Kidney (tissue), 14 donors: Measurements from ENCODE around the gene PIP5K1B. TPM values are rescaled to one million over a fixed set of nuclear protein-coding genes. Genes with fewer than 3 reads are reported as not detected.
"Not testable (repeated sequence)": the region's sequence is repeated elsewhere in the genome, so short reads cannot be mapped to it uniquely, and the experiment has no call there.

Experiments used
- DNase-seq, 5 donors: peaks; one replicate each; pipeline ENCODE4 v3.0.0-alpha.2; 2013 to 2020
- FAIRE-seq: peaks from 2 replicates; lab custom pipeline; 2012; peaks lifted over from hg19 to GRCh38; lab: Jason Lieb, UNC
- H3K27ac ChIP-seq, 2 donors: one replicate each; pipeline ENCODE4 v1.7.0; 2013; ENCODE audit warnings: low read depth in 2 of 2, low read length in 2 of 2, inconsistent platforms in 1 of 2
- H3K27me3 ChIP-seq: one replicate; pipeline ENCODE4 v1.7.1; 2013; ENCODE audit warnings: low read length, inconsistent platforms; ENCODE audit not compliant: control insufficient read depth, insufficient read depth
- H3K36me3 ChIP-seq, 3 donors: one replicate each; pipeline versions ENCODE4 v1.7.0 to v1.7.1; 2013; ENCODE audit warnings: low read length in 3 of 3, control low read depth in 1 of 3, inconsistent platforms in 1 of 3; ENCODE audit not compliant: insufficient read depth in 3 of 3, control insufficient read depth in 2 of 3
- H3K4me1 ChIP-seq, 3 donors: one replicate each; pipeline versions ENCODE4 v1.7.0 to v1.7.1; 2013; ENCODE audit warnings: low read length in 3 of 3, inconsistent platforms in 1 of 3, low read depth in 1 of 3; ENCODE audit not compliant: control insufficient read depth in 2 of 3, insufficient read depth in 2 of 3
- H3K4me3 ChIP-seq, 3 donors: one replicate each; pipeline versions ENCODE4 v1.7.0 to v1.8.1; 2013; ENCODE audit warnings: low read length in 3 of 3, control low read depth in 1 of 3, inconsistent platforms in 1 of 3
- H3K9ac ChIP-seq, 3 donors: one replicate each; pipeline versions ENCODE4 v1.7.0 to v1.7.1; 2013; ENCODE audit warnings: low read length in 3 of 3, control low read depth in 1 of 3, inconsistent platforms in 1 of 3
- H3K9me3 ChIP-seq, 3 donors: one replicate each; pipeline versions ENCODE4 v1.7.0 to v1.7.1; 2013; ENCODE audit warnings: low read length in 3 of 3, control low read depth in 1 of 3, inconsistent platforms in 1 of 3; ENCODE audit not compliant: control insufficient read depth in 2 of 3, insufficient read depth in 1 of 3
- intact Hi-C: fragments of 100-400 bp; cut with DNase I; formaldehyde crosslinking; loops from one replicate; pipeline ENCODE4 v1.11.1; 2022
- polyA plus RNA-seq: library from polyadenylated mRNA; stranded (reverse); fragments of 350-450 nt; fragmentation: Illumina TruSeq; extraction: RNeasy Lipid Tissue Mini Kit (QIAGEN cat#74804); gene quantifications from one replicate; pipeline ENCODE4 v1.2.3, GENCODE V29; 2014; ENCODE audit warnings: low read depth, low replicate concordance; ENCODE audit not compliant: insufficient read depth
- total RNA-seq: library from RNA; stranded (reverse); fragmentation: NEBNext Ultra II Directional; extraction: Animal tissue kit (Norgen Biotek cat#: 25700); gene quantifications from one replicate; pipeline ENCODE4 v1.2.1, GENCODE V29; 2021
- TF ChIP-seq, protein P1 (sequence below): IDR thresholded peaks from 3 replicates; pipeline ENCODE4 v1.5.1; 2012; ENCODE audit warnings: mild to moderate bottlenecking, moderate library complexity, borderline replicate concordance; ENCODE audit not compliant: insufficient read depth; ENCODE audit errors: extremely low read depth
- donor health status: control.
- donor health status: control.
- donor health status: control.
- donor health status: control.
- donor health status: control.
- donor health status: DM: yes; HTN: yes; CAD: no.
- donor health status: Normal renal cell carcinoma (clear cell type).

PIP5K1B gene
- total and polyA plus RNA-seq, 2 donors from 2014 or later, result 9.4 to 10.1 TPM

- Histone ChIP-seq H3K4me1 (peaks cover 0 to 6% (median 5%) of the 10 kb centered on the region in 3 donors), H3K4me3 (no peak overlapping the region), H3K9ac (no peak overlapping the region), H3K36me3 (peaks cover 0 to 10% (median 4%) of the 10 kb centered on the region in 3 donors), H3K27me3 (no peaks in the 10 kb centered on the region), H3K27ac (no peak overlapping the region), H3K9me3 (no peaks in the 10 kb centered on the region)
- no peak for FAIRE-seq
- intact Hi-C loops, result no loop called here
- DNase-seq, result no peak
- TF ChIP-seq, protein P1, sequence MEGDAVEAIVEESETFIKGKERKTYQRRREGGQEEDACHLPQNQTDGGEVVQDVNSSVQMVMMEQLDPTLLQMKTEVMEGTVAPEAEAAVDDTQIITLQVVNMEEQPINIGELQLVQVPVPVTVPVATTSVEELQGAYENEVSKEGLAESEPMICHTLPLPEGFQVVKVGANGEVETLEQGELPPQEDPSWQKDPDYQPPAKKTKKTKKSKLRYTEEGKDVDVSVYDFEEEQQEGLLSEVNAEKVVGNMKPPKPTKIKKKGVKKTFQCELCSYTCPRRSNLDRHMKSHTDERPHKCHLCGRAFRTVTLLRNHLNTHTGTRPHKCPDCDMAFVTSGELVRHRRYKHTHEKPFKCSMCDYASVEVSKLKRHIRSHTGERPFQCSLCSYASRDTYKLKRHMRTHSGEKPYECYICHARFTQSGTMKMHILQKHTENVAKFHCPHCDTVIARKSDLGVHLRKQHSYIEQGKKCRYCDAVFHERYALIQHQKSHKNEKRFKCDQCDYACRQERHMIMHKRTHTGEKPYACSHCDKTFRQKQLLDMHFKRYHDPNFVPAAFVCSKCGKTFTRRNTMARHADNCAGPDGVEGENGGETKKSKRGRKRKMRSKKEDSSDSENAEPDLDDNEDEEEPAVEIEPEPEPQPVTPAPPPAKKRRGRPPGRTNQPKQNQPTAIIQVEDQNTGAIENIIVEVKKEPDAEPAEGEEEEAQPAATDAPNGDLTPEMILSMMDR, result no peak
Observed at GRCh38 chr9:69045821-69046220, 340.8 kb downstream of the PIP5K1B start.

- DNase-seq (no peak), FAIRE-seq (no peak)
- intact Hi-C loops, result no loop called here
- Histone ChIP-seq H3K9ac (no peak overlapping the region), H3K4me1 (peaks cover 0 to 6% (median 5%) of the 10 kb centered on the region in 3 donors), H3K4me3 (no peak overlapping the region), H3K27ac (no peak overlapping the region), H3K27me3 (no peaks in the 10 kb centered on the region), H3K36me3 (peaks cover 0 to 10% (median 4%) of the 10 kb centered on the region in 3 donors), H3K9me3 (no peaks in the 10 kb centered on the region)
- TF ChIP-seq, protein P1, result no peak
Observed at GRCh38 chr9:69046723-69047122, 341.7 kb downstream of the PIP5K1B start.

- Histone ChIP-seq H3K9me3 (no peaks in the 10 kb centered on the region), H3K27ac (no peak overlapping the region), H3K9ac (no peak overlapping the region), H3K4me1 (peaks cover 0 to 6% (median 5%) of the 10 kb centered on the region in 3 donors), H3K36me3 (peaks cover 0 to 10% (median 4%) of the 10 kb centered on the region in 3 donors), H3K4me3 (no peak overlapping the region), H3K27me3 (no peaks in the 10 kb centered on the region)
- intact Hi-C loops, result no loop called here
- FAIRE-seq, result no peak
- no peak for DNase-seq
- TF ChIP-seq, protein P1, result no peak
Observed at GRCh38 chr9:69047371-69047770, 342.3 kb downstream of the PIP5K1B start.

DNA sequence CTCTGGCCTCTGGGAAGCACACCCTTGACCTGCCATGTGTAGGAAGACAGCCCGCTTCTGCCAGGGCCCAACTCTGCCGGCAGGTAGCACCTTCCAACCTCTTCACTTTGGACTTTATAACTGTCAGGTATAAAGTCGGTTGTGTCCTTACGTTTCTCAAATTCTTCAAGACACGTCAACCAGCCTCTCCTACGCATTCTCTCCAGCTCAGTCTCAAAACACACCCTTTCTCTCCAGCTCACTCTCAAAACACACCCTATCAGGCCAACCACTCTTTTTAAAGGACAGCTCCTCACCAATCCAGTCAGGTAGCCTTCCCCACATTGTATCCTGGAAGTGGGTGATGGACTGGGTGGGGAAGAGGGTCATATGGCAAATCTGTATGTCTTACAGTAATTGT is 344.1 kb downstream of the PIP5K1B start:
- no peaks in the 10 kb centered on the region for H3K27me3 ChIP-seq
- H3K4me3 ChIP-seq, result no peak overlapping the region
- H3K9ac ChIP-seq, result no peak overlapping the region
- peaks cover 0 to 10% (median 4%) of the 10 kb centered on the region in 3 donors for H3K36me3 ChIP-seq
- FAIRE-seq (no peak), DNase-seq (no peak)
- TF ChIP-seq, protein P1, result no peak
- H3K9me3 ChIP-seq, result no peaks in the 10 kb centered on the region
- intact Hi-C loops, result no loop called here
- H3K27ac ChIP-seq, result no peak overlapping the region
- H3K4me1 ChIP-seq, result peaks cover 0 to 6% (median 5%) of the 10 kb centered on the region in 3 donors

- H3K27ac ChIP-seq, H3K4me3 ChIP-seq, FAIRE-seq, H3K4me1 ChIP-seq, H3K9me3 ChIP-seq, H3K9ac ChIP-seq, H3K27me3 ChIP-seq: not testable (repeated sequence)
- intact Hi-C loops, result loop anchor here (10.0 kb wide), 1 partner anchor 144 kb away; no protein-coding TSS in a partner anchor
- DNase-seq, result peak in 1 of 5 donors; percentile 18
- peaks cover 0 to 10% (median 4%) of the 10 kb centered on the region in 3 donors for H3K36me3 ChIP-seq
Observed at GRCh38 chr9:69050936-69051335, 345.9 kb downstream of the PIP5K1B start.
